Naive thymus-derived CD8-positive, alpha-beta T cell (primary cell): Measurements from ENCODE around the gene INPP5A. TPM values are rescaled to one million over a fixed set of nuclear protein-coding genes. Genes with fewer than 3 reads are reported as not detected.
"Not testable (repeated sequence)": the region's sequence is repeated elsewhere in the genome, so short reads cannot be mapped to it uniquely, and the experiment has no call there.

Experiments
- ATAC-seq, 2 donors: fragments of 150-1000 bp; cut with Tn5 transposase in 1 of 2; sonication (Bioruptor Pico), chemical (Tn5 transposase) in 1 of 2; 1 replicate in 1 of 2; 2 replicates in 1 of 2; pipeline ENCODE4 v1.10.0; 2021; ENCODE audit warnings: mild to moderate bottlenecking in 2 of 2, moderate library complexity in 2 of 2
- POLR2A ChIA-PET: fragments of 350-600 bp; sonication (Branson Sonifier 250); formaldehyde crosslinking; loops from one replicate; lab custom pipeline; 2021; ENCODE audit warnings: antibody characterized with exemption; lab: Charles Lee
- DNase-seq, 10 donors: peaks; one replicate each; pipeline versions ENCODE4 v3.0.0 to v3.0.0-alpha.2; 2020 to 2022
- H3K27ac Mint-ChIP-seq, 10 donors: one replicate each; pipeline ENCODE4 v1.8.0; 2020 to 2022; ENCODE audit warnings: mild to moderate bottlenecking in 10 of 10, mixed read lengths in 10 of 10, moderate library complexity in 4 of 10, inconsistent platforms in 1 of 10
- H3K27me3 Mint-ChIP-seq, 5 donors: one replicate each; pipeline ENCODE4 v1.8.0; 2021 to 2022; ENCODE audit warnings: mixed read lengths in 5 of 5
- H3K36me3 Mint-ChIP-seq, 3 donors: one replicate each; pipeline ENCODE4 v1.8.0; 2020 to 2022; ENCODE audit warnings: mixed read lengths in 3 of 3, mild to moderate bottlenecking in 2 of 3, inconsistent platforms in 1 of 3
- H3K4me1 Mint-ChIP-seq, 4 donors: one replicate each; pipeline ENCODE4 v1.8.0; 2021 to 2022; ENCODE audit warnings: mixed read lengths in 4 of 4
- H3K4me3 Mint-ChIP-seq, 10 donors: one replicate each; pipeline ENCODE4 v1.8.0; 2020 to 2022; ENCODE audit warnings: mild to moderate bottlenecking in 10 of 10, mixed read lengths in 10 of 10, moderate library complexity in 6 of 10, inconsistent platforms in 1 of 10
- H3K9me3 Mint-ChIP-seq, 9 donors: one replicate each; pipeline ENCODE4 v1.8.0; 2020 to 2022; ENCODE audit warnings: mixed read lengths in 9 of 9, mild to moderate bottlenecking in 3 of 9, inconsistent platforms in 1 of 9, moderate library complexity in 1 of 9
- polyA plus RNA-seq, 3 donors: library from polyadenylated mRNA; unstranded; fragments of 300-500 nt; fragmentation: Illumina TruSeq; gene quantifications; one replicate each; pipeline ENCODE4 v1.2.3, GENCODE V29; 2021
- total RNA-seq, 8 experiments: library from RNA in 2 of 8; stranded (reverse) in 2 of 8; gene quantifications; one replicate each; pipeline ENCODE4 v1.2.3 and lab custom pipeline; 2021 to 2026

INPP5A gene, protein sequence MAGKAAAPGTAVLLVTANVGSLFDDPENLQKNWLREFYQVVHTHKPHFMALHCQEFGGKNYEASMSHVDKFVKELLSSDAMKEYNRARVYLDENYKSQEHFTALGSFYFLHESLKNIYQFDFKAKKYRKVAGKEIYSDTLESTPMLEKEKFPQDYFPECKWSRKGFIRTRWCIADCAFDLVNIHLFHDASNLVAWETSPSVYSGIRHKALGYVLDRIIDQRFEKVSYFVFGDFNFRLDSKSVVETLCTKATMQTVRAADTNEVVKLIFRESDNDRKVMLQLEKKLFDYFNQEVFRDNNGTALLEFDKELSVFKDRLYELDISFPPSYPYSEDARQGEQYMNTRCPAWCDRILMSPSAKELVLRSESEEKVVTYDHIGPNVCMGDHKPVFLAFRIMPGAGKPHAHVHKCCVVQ
- total RNA-seq (10 to 100 TPM; 30.4 to 33.7 TPM), polyA plus RNA-seq (1 to 10 TPM in 2 of 3 donors, under 1 TPM in 1; 0.51 to 3.9 (median 1.1) TPM), total RNA-seq (lab: John Stamatoyannopoulos, UW) (13.9 to 31.8 (median 26.6) reads per million in 6 experiments)

DNA sequence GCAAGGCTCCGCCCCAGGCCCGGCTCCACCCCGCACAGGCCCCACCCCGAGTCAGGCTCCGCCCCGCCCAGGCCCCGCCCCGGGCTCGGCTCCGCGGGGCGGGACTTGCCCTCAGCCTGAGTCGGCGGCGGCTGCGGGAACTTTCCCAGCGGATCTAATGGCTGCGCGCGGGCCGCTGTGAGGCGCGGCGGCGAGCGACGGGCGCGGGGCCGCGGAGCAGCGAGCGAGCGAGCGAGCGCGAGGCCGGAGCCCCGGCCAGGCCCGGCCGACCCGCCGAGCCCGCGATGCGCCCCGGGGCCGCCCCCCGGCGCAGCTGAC is at the start of gene INPP5A:
INPP5A (plus strand) TSS at position 104 of the 318 bp plus-strand sequence. CDS start 310 bp downstream, outside the sequence.
- H3K27me3 Mint-ChIP-seq: peaks cover 0 to 1% (median 0%) of the 10 kb centered on the region in 5 donors
- no peak for DNase-seq
- POLR2A ChIA-PET: interaction anchor here (2.4 to 6.6 kb wide), 2 partner anchors 13 to 18 kb away, joined by 18 to 61 read pairs; no protein-coding TSS in a partner anchor
- peak; percentile 77 to 83 for ATAC-seq
- peak within 1 kb of the TSS; percentile 84 to 97 (median 90) for H3K4me3 Mint-ChIP-seq
- H3K36me3 Mint-ChIP-seq: no peaks in the 10 kb centered on the region
- H3K4me1 Mint-ChIP-seq: peaks cover 33 to 60% (median 55%) of the 10 kb centered on the region in 4 donors
- H3K9me3 Mint-ChIP-seq: no peaks in the 10 kb centered on the region
- H3K27ac Mint-ChIP-seq: peak within 1 kb of the TSS; percentile 86 to 96 (median 94)

DNA sequence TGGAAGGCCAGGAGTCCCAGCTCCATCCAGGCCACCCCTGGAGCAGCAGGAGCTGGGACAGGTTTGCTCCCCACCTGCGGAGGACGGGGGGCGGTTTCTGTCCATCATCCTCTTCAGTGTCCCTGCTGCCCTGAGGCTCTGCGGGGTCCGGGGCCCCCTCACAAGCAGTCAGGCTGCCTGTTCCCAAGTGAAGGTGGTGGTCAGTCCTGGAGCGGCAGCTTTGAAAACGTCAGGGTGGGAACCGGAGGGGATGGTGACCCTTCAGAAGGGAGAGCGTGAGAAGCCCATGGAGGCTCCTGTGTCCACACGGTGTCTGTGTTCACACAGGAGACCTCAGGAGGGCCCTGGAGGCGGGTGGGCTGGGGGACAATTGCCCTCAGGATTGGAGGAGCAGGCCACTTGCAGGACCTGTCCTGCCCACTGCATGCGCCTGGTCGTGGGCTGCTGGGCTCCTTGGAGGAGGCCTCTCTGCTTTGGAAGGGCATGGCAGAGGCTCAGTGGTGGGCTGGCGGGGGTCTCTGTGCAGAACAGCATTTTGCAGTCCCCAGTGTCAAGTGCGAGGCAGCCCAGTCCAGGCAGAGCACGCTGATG is 49.3 kb upstream of the INPP5A start:
- Mint-ChIP-seq H3K36me3 (no peaks in the 10 kb centered on the region), H3K4me1 (no peaks in the 10 kb centered on the region), H3K27ac (no peak overlapping the region), H3K9me3 (no peaks in the 10 kb centered on the region), H3K4me3 (no peak overlapping the region), H3K27me3 (peaks cover 0 to 1% (median 0%) of the 10 kb centered on the region in 5 donors)
- no peak for ATAC-seq
- POLR2A ChIA-PET: interaction anchor here (0.6 kb wide), 1 partner anchor 133 kb away, joined by 4 read pairs; no protein-coding TSS in a partner anchor
- DNase-seq: peak in 1 of 10 donors; percentile 35

DNA sequence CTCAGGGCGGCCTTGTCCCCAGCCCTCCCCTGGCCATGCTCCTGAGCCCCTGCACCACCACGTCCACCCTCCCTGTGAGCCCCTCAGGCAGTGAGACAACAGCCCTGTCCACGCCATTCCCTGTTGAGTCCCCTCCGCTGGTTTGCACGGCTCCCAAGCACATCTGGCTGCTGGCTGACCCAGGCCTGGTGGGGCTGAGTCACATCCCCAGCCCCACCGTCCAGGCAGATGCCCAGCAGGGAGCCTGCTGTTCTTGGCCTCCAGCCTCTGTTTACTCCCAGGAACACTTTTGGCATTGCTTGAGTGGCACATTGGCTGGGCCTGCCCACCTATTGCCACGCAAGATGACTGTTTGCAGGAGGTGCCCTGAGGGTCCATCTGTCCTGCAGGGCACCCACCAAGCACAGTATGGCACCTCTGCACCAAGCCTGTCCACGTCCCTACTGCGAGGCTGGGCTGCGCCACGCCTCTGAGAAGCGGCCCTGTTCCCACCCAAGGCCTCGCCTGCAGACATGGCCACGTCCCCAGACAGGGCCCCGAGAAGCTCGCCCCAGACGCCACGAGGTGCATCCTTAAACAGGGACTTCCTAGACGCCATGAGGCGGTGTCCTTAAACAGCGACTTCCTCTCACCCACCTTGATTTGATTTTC is 48.4 kb upstream of the INPP5A start:
- Mint-ChIP-seq H3K27me3 (peaks cover 0 to 1% (median 0%) of the 10 kb centered on the region in 5 donors), H3K9me3 (no peaks in the 10 kb centered on the region), H3K36me3 (no peaks in the 10 kb centered on the region), H3K4me1 (no peaks in the 10 kb centered on the region), H3K4me3 (no peak overlapping the region), H3K27ac (peak overlapping the region in 1 of 10 donors; percentile 15)
- DNase-seq: peak in 1 of 10 donors; percentile 56
- ATAC-seq: no peak
- POLR2A ChIA-PET: no interaction called here

DNA sequence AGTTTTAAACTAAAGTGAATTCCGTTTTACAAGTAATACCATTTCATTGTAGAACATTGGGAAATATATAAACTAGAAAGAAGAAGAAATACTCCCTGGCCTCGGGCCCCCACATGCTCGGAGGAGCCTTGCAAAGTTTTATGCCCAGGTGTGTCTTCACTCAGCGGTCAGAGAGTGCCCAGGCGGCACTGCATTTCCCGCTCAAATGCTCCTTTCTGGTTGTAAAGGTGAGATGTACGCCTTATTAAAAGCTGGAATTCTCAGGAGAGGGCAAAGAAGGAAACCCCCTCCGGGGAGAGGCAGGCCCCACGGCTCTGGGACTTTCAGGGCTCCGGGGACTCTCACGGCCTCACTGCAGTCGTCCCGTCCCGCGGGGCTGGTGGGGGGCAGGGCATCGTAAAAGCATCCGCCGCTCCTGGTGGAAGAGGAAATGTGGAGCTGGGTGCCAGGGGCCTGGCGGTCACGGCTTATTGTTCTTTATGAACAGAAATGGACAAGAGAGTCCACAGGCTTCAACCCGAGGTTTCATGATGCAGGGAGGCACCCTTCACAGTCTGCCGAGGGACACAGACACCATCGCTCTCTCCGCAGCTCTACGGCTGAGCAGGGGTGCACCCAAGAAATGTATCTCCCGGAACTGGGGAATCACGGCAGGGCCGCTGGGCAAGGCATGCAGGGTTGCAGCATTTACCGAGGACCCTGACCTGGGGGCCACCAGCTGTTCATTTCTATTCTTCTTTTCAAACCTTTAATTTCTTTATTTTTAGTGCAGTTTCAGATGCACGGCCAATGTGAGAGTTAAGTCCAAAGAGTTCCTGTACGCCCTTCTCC is 47.7 kb upstream of the INPP5A start:
- H3K27ac Mint-ChIP-seq: peak overlapping the region in 1 of 10 donors; percentile 15
- POLR2A ChIA-PET: no interaction called here
- H3K27me3 Mint-ChIP-seq: peaks cover 0 to 1% (median 0%) of the 10 kb centered on the region in 5 donors
- ATAC-seq (no peak), DNase-seq (no peak)
- no peaks in the 10 kb centered on the region for H3K9me3 Mint-ChIP-seq
- no peak overlapping the region for H3K4me3 Mint-ChIP-seq
- no peaks in the 10 kb centered on the region for H3K4me1 Mint-ChIP-seq
- no peaks in the 10 kb centered on the region for H3K36me3 Mint-ChIP-seq

DNA sequence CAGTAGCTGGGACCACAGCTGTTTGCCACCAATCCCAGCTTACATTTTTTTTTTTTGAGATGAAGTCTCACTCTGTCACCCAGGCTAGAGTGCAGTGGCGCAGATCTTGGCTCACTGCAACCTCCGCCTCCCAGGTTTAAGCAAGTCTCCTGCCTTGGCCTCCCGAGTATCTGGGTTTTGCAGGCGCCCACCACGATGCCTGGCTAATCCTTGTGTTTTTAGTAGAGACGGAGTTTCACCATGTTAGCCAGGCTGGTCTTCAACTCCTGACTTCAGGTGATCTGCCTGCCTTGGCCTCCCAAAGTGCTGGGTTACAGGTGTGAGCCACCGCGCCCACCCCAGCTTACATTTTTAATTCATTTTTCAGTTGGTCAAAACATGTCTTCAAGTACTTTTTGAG is 46.1 kb upstream of the INPP5A start:
- H3K27me3 Mint-ChIP-seq, H3K27ac Mint-ChIP-seq, H3K4me1 Mint-ChIP-seq, ATAC-seq, H3K9me3 Mint-ChIP-seq, H3K4me3 Mint-ChIP-seq, H3K36me3 Mint-ChIP-seq, POLR2A ChIA-PET: not testable (repeated sequence)
- peak in 1 of 10 donors; percentile 51 for DNase-seq

DNA sequence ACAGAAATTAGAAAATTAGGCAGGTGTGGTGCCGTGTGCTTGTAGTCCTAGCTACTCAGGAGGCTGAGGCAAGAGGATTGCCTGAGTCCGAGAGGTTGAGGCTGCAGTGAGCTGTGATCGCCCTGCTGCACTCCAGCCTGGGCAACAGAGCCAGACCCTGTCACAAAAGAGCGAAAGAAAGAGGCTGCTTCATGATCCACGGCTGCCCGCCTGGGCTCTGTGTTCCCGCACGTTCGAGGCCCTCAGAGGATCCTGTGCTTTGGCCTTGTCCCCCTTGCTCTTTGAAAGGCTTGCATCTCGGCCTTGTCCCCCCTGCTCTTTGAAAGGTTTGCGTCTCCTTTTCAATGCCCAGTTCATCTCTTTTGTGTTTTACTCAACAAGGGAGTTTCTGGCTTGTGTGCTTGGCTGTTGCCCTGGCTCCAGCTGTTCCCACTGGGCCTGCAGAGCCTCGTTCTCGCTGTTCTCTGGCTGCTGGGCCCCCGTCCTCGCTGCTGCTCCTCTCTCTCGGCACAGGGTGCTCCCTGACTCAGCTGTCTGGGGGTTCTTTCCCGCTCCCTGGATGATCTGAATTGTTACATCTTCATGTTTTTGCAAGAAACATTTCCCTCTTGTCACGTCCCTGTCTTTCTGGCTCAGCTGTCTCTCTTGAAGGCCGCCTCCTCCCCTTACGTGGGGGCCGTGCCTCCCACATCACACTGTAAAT is 45.1 kb upstream of the INPP5A start:
- ATAC-seq: no peak
- no peak for DNase-seq
- H3K27me3 Mint-ChIP-seq: peaks cover 0 to 6% (median 0%) of the 10 kb centered on the region in 5 donors
- H3K9me3 Mint-ChIP-seq: no peaks in the 10 kb centered on the region
- H3K4me1 Mint-ChIP-seq: no peaks in the 10 kb centered on the region
- H3K4me3 Mint-ChIP-seq: no peak overlapping the region
- no peaks in the 10 kb centered on the region for H3K36me3 Mint-ChIP-seq
- POLR2A ChIA-PET: no interaction called here
- H3K27ac Mint-ChIP-seq: peak overlapping the region in 2 of 10 donors; percentile 38 to 63

DNA sequence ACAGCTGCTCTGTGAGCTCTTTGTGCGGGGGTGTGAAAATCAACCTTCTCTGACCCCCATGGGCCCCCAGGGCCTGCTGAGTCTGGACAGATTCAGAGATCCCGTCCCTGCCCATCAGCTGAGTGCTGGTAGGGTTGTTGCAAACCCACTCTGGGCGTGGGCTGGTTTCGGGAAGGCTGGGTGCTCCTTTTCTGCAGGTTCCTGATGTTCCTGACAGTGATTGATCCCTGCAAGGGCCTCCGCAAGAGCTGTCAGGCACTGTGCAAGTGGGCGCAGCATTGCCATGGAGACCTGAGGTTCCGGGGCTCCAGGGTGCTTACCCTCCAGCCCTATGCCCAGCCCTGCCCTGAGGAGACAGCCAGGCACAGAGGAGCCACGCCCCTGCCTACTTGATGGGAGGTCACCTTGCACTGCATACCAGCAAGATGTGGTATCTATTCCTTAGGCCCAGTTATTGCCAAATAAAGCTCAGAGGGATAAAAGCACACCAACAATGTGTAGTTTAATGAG is 44.3 kb upstream of the INPP5A start:
- peak in 1 of 10 donors; percentile 59 for DNase-seq
- Mint-ChIP-seq H3K27me3 (peaks cover 0 to 6% (median 0%) of the 10 kb centered on the region in 5 donors), H3K27ac (peak overlapping the region in 1 of 10 donors; percentile 77), H3K4me1 (no peaks in the 10 kb centered on the region), H3K4me3 (no peak overlapping the region), H3K9me3 (no peaks in the 10 kb centered on the region), H3K36me3 (no peaks in the 10 kb centered on the region)
- POLR2A ChIA-PET: no interaction called here
- ATAC-seq: no peak

DNA sequence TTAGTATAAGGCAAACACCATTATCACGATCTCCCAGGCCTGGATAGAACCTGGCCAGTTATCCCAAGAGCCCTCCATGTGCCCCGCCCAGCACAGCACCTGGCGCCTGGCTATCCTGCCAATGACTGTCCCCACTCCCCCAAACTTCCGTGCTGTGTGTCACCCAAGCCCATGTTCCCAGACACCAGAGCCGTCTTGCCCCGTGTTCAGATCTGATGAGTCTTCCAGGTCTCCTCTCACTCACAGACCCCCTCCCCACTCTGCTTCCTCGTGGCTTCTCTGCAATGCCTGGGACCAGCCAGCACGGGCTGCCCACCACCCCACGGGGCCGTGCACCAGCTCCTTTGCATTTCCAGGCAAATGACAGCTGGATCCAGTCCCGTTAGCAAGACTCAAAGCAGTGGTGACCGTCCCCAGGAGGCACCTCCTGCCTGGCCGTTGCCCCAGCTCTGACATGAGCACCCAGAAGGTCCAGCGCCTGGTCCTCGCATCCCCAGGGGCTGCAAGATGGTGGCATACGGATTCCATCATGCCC is 43.8 kb upstream of the INPP5A start:
- H3K27me3 Mint-ChIP-seq: peaks cover 0 to 8% (median 3%) of the 10 kb centered on the region in 5 donors
- peak in 1 of 10 donors; percentile 45 for DNase-seq
- POLR2A ChIA-PET: no interaction called here
- peaks cover 0 to 3% (median 0%) of the 10 kb centered on the region in 4 donors for H3K4me1 Mint-ChIP-seq
- H3K27ac Mint-ChIP-seq: peak overlapping the region in 2 of 10 donors; percentile 9 to 77
- H3K4me3 Mint-ChIP-seq: no peak overlapping the region
- ATAC-seq: no peak
- H3K36me3 Mint-ChIP-seq: no peaks in the 10 kb centered on the region
- no peaks in the 10 kb centered on the region for H3K9me3 Mint-ChIP-seq

DNA sequence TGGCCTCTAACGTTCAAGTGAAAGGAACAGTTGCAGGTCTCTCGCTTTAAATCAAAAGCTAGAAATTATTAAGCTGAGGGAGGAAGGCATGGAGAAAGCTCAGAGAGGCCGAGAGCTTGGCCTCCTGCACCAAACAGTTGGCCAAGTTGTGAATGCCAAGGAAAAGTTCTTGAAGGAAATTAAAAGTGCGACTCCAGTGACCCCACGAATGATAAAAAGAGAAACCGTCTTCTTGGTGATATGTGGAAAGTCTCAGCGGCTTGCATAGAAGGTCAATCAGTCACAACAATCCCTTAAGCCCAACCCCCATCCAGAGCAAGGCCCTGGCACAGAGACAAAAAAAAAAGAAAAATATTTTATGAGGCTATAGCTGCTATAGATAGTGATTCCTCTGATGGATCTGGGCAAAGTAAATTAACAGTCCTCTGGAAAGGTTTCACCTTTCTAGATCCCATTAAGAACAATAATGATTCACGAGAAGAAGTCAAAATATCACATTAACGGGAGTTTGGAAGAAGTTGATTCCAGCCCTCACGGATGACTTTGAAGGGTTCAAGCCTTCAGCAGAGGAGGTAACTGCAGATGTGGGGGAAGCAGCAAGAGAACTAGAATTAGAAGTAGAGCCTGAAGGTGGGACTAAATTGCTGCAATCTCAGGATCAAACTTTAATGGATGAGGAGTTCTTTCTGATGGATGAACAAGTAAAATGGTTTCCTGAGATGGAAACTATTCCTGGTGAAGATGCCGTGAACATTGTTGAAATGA is 42.5 kb upstream of the INPP5A start:
- H3K36me3 Mint-ChIP-seq: no peaks in the 10 kb centered on the region
- H3K4me1 Mint-ChIP-seq: peaks cover 0 to 3% (median 0%) of the 10 kb centered on the region in 4 donors
- no peak overlapping the region for H3K4me3 Mint-ChIP-seq
- DNase-seq: no peak
- no peaks in the 10 kb centered on the region for H3K9me3 Mint-ChIP-seq
- POLR2A ChIA-PET: no interaction called here
- ATAC-seq: no peak
- H3K27me3 Mint-ChIP-seq: peaks cover 0 to 8% (median 3%) of the 10 kb centered on the region in 5 donors
- H3K27ac Mint-ChIP-seq: peak overlapping the region in 1 of 10 donors; percentile 65

DNA sequence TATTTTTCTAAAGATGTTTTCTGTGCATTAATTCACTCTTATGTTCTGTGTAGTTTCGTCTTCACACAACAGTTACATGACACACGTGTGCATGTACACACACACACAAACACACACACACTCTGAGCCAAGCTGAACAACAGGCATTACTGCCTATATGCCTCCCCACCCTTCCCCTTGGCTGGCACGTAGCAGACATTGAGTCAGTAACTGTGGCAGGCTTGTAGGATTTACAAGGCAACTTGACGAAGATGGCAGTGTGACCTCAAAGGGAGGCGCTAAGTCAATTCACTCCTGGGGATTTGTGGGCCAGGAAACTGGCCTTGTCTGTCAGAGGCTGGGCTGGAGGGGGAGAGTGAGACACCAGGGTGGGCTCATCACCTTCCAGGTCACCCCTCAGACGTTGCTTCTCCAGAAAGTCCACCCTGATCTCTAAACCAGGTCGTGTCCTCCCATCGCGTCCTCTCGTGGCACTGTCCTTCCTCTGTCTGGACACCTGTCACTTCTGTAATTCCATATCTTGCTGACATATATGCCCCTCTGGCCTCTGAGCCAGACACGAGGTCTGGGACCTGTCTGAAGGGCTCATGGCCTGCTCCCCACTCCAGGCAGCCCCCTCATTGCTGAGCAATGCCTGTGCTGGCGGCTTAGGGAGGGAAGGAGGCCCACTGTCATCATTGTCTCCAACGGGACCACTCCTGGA is 41.1 kb upstream of the INPP5A start:
- Mint-ChIP-seq H3K27ac (no peak overlapping the region), H3K36me3 (no peaks in the 10 kb centered on the region), H3K4me3 (no peak overlapping the region), H3K9me3 (no peaks in the 10 kb centered on the region), H3K4me1 (peaks cover 0 to 4% (median 2%) of the 10 kb centered on the region in 4 donors), H3K27me3 (peaks cover 0 to 15% (median 3%) of the 10 kb centered on the region in 5 donors)
- DNase-seq: peak in 1 of 10 donors; percentile 58
- POLR2A ChIA-PET: no interaction called here
- no peak for ATAC-seq
